Measurements from ENCODE around the gene EOGT. TPM values are rescaled to one million over a fixed set of nuclear protein-coding genes. Genes with fewer than 3 reads are reported as not detected.

EOGT gene
- total and polyA plus RNA-seq, 2 of the 4 experiments (the other 2 are of a cell fraction): 12.3 to 41.2 TPM

GRCh38 chr3:68972358-68972979 is 41.0 kb downstream of the EOGT start:
- BruUV-seq (replicated peaks): no TSS peak
- Histone ChIP-seq H3K9ac (ENCODE audit: low read depth, low read length) (no peak overlapping the region), H2AK5ac (ENCODE audit: low read depth, low read length) (no peak overlapping the region), H3K56ac (ENCODE audit: extremely low read depth, insufficient read depth, low read length) (no peak overlapping the region), H2AK9ac (replicated peaks; ENCODE audit: low read depth, low read length, poor library complexity) (no peak overlapping the region), H3K27me3 (ENCODE audit: control insufficient read depth, insufficient read depth, low read length) (peaks cover 16% of the 10 kb centered on the region), H3K4me2 (ENCODE audit: low read depth, low read length) (no peak overlapping the region), H3K18ac (ENCODE audit: low read depth, low read length) (no peak overlapping the region), H4K91ac (ENCODE audit: insufficient read depth, low read depth, low read length) (no peak overlapping the region), H3K14ac (replicated peaks; ENCODE audit: low read depth, low read length) (no peak overlapping the region), H3K27ac (ENCODE audit: insufficient read depth, low read length) (no peak overlapping the region), H4K8ac (ENCODE audit: low read depth in 2 of 2, low read length in 2 of 2) (no peak overlapping the region), H4K5ac (ENCODE audit: low read depth, low read length) (no peak overlapping the region), H2BK5ac (ENCODE audit: low read depth, low read length, poor library complexity, severe bottlenecking) (no peak overlapping the region), H3K9me3 (ENCODE audit: control insufficient read depth, insufficient read depth, low read length) (no peaks in the 10 kb centered on the region), H2BK120ac (ENCODE audit: low read depth, low read length) (no peak overlapping the region), H3K23ac (ENCODE audit: low read depth, low read length) (no peak overlapping the region), H2BK15ac (ENCODE audit: low read depth, low read length) (no peak overlapping the region), H2AFZ (replicated peaks; ENCODE audit: low read length, poor library complexity) (no peak overlapping the region), H3K4me1 (ENCODE audit: control insufficient read depth, insufficient read depth, low read length) (peaks cover 3% of the 10 kb centered on the region; the same call in 1 of the 2 replicates), H3K9me1 (ENCODE audit: insufficient read depth, low read length) (no peaks in the 10 kb centered on the region), H3K36me3 (ENCODE audit: control insufficient read depth, insufficient read depth, low read length) (peaks cover 4% of the 10 kb centered on the region), H4K20me1 (ENCODE audit: insufficient read depth, low read length) (no peaks in the 10 kb centered on the region), H3K4me3 (ENCODE audit: insufficient read depth, low read depth, low read length) (no peak overlapping the region), H3K79me1 (ENCODE audit: low read depth in 1 of 2, low read length in 2 of 2) (no peaks in the 10 kb centered on the region), H3K4ac (ENCODE audit: low read depth, low read length) (no peak overlapping the region), H2BK20ac (ENCODE audit: low read depth, low read length) (no peak overlapping the region)
- dilution Hi-C loops (cut with HindIII; ENCODE audit: low sequenced_read_pairs, unreplicated experiment): no loop called here
- DNase-seq (peak; percentile 51), ATAC-seq (ENCODE audit: low read depth) (peak; percentile 97)
- ChIA-PET CTCF (interaction anchor here (0.6 to 1.0 kb wide), 3 partner anchors 53 to 1859 kb away, joined by 3 to 5 read pairs (median 4); no protein-coding TSS in a partner anchor), POLR2A (ENCODE audit: unreplicated experiment) (no interaction called here)
- peak; percentile 76 for TF ChIP-seq RAD21 (IDR thresholded peaks at IDR 0.05; ENCODE audit: low read length)
- TF ChIP-seq CTCF (conservative IDR thresholded peaks at IDR 0.05; ENCODE audit: low read depth, low read length): peak; percentile 71
- no peak for TF ChIP-seq CEBPB (IDR thresholded peaks at IDR 0.05; ENCODE audit: low read depth, low read length)
- no peak for TF ChIP-seq MXI1 (IDR thresholded peaks at IDR 0.05; ENCODE audit: borderline replicate concordance, low read depth, low read length)
- peak; percentile 48; the same call in 1 of the 2 replicates for TF ChIP-seq SMC3 (IDR thresholded peaks at IDR 0.05; ENCODE audit: low read depth, low read length)
- intact Hi-C loops (cut with micrococcal nuclease): loop anchor here (1.0 to 10.0 kb wide), 4 partner anchors 80 to 1863 kb away; no protein-coding TSS in a partner anchor
- in situ Hi-C loops (cut with MboI; ENCODE audit: low sequenced_read_pairs): no loop called here
- WGBS, 2 experiments (ENCODE audit: extremely low coverage in 2 of 2, insufficient read length in 1 of 2): 29% methylated on average over 4 of the region's 11 CpGs; no CpG with 5 or more reads in 1 of the 2 experiments

Data from IMR-90 (cell line).